Loucy (cell line): ENCODE measurements around the gene C12orf75.
"Not testable (repeated sequence)": the region's sequence is repeated elsewhere in the genome, so short reads cannot be mapped to it uniquely, and the experiment has no call there.

Source experiments
- CTCF ChIP-seq: fragments of 200-600 bp; sonication (generic); conservative IDR thresholded peaks from 2 replicates; pipeline ENCODE4 v1.5.1; 2014; ENCODE audit warnings: mild to moderate bottlenecking, antibody characterized with exemption, low read length
- EZH2phosphoT487 ChIP-seq: fragments of 200-600 bp; IDR thresholded peaks from 2 replicates; pipeline ENCODE4 v1.6.1; 2018; ENCODE audit warnings: antibody characterized with exemption, mild to moderate bottlenecking, moderate library complexity, borderline replicate concordance

GRCh38 chr12:105307601-105308314 is 22.7 kb upstream of the C12orf75 start:
- TF ChIP-seq CTCF, EZH2phosphoT487: not testable (repeated sequence)
